ENCODE results near the gene UQCRFS1. TPM values are rescaled to one million over a fixed set of nuclear protein-coding genes. Genes with fewer than 3 reads are reported as not detected.

Gene UQCRFS1
- total RNA-seq, 1 donor from 2014 or later = 39.2 TPM

DNA sequence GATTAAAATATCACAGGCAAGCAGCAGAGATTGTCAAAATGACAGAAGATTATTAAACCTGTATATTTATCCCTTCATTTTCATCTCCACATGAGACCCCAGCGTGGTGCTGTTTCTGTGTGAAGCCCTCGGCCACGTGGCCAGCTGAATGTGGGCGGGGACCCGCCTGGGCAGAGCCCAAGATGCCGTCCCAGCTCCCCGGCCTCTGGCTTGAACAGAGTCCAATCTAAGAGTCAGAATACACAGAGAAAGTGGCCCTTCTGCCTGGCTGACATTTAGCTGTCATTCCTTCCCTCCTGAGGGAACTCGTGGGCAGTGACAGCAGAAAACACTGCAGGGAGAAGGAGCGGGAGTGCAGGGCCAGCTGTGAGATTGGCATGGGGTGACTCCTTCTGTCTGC, 34.9 kb upstream of the UQCRFS1 start:
- Mint-ChIP-seq H3K36me3 (no peaks in the 10 kb centered on the region), H3K9me3 (no peaks in the 10 kb centered on the region), H3K27ac (peak overlapping the region; percentile 52), H3K27me3 (ENCODE audit: insufficient read depth, low read depth) (peaks cover 11% of the 10 kb centered on the region), H3K4me1 (peaks cover 24% of the 10 kb centered on the region), H3K4me3 (peak overlapping the region; percentile 64)
- Histone ChIP-seq H3K27me3 (no peaks in the 10 kb centered on the region), H3K4me2 (no peak overlapping the region), H3K4me1 (no peaks in the 10 kb centered on the region), H3K36me3 (no peaks in the 10 kb centered on the region), H3K9me3 (ENCODE audit: low read depth) (no peaks in the 10 kb centered on the region), H3K27ac (no peak overlapping the region), H2AFZ (replicated peaks) (peak overlapping the region; percentile 31), H3K9ac (no peak overlapping the region), H3F3A (ENCODE audit: low read depth) (no peaks in the 10 kb centered on the region), H3K79me2 (ENCODE audit: low read depth) (no peaks in the 10 kb centered on the region), H4K20me1 (ENCODE audit: low read depth) (no peaks in the 10 kb centered on the region), H3K4me3 (no peak overlapping the region)
- no peak for DNase-seq (ENCODE audit: low spot score)
- TF ChIP-seq, protein P1, sequence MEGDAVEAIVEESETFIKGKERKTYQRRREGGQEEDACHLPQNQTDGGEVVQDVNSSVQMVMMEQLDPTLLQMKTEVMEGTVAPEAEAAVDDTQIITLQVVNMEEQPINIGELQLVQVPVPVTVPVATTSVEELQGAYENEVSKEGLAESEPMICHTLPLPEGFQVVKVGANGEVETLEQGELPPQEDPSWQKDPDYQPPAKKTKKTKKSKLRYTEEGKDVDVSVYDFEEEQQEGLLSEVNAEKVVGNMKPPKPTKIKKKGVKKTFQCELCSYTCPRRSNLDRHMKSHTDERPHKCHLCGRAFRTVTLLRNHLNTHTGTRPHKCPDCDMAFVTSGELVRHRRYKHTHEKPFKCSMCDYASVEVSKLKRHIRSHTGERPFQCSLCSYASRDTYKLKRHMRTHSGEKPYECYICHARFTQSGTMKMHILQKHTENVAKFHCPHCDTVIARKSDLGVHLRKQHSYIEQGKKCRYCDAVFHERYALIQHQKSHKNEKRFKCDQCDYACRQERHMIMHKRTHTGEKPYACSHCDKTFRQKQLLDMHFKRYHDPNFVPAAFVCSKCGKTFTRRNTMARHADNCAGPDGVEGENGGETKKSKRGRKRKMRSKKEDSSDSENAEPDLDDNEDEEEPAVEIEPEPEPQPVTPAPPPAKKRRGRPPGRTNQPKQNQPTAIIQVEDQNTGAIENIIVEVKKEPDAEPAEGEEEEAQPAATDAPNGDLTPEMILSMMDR (IDR thresholded peaks at IDR 0.05) = no peak
- TF ChIP-seq EZH2 (IDR thresholded peaks at IDR 0.05) = no peak
- no peak for TF ChIP-seq EZH2phosphoT487 (IDR thresholded peaks at IDR 0.05)

DNA sequence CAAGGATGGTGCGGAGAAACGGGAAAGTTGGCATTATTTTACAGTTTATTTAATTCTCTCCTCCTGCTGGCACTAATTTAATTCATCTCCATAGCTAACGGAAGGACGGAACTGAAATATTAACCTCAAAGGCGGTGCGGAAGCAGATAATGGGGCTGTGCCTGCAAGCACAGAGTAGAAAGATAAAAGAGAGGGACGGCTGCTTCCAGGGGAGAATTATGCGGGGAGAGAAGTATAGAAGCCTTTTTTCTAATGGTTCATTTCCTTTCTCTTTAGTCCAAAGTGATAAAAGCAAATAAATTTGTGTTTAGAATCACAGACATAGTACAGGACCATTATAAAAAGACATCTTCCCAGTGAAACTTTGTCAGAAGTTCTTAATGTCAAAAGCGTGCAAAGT, 34.5 kb upstream of the UQCRFS1 start:
- Histone ChIP-seq H3K9me3 (ENCODE audit: low read depth) (no peaks in the 10 kb centered on the region), H2AFZ (replicated peaks) (no peak overlapping the region), H4K20me1 (ENCODE audit: low read depth) (no peaks in the 10 kb centered on the region), H3K4me2 (no peak overlapping the region), H3K27ac (no peak overlapping the region), H3K27me3 (no peaks in the 10 kb centered on the region), H3K9ac (no peak overlapping the region), H3K4me3 (no peak overlapping the region), H3K4me1 (no peaks in the 10 kb centered on the region), H3F3A (ENCODE audit: low read depth) (no peaks in the 10 kb centered on the region), H3K79me2 (ENCODE audit: low read depth) (no peaks in the 10 kb centered on the region), H3K36me3 (no peaks in the 10 kb centered on the region)
- TF ChIP-seq EZH2phosphoT487 (IDR thresholded peaks at IDR 0.05) = no peak
- TF ChIP-seq, protein P1 (IDR thresholded peaks at IDR 0.05) = no peak
- no peak for TF ChIP-seq EZH2 (IDR thresholded peaks at IDR 0.05)
- DNase-seq (ENCODE audit: low spot score) = no peak
- Mint-ChIP-seq H3K36me3 (no peaks in the 10 kb centered on the region), H3K4me1 (peaks cover 24% of the 10 kb centered on the region), H3K27me3 (ENCODE audit: insufficient read depth, low read depth) (peaks cover 11% of the 10 kb centered on the region), H3K27ac (no peak overlapping the region), H3K4me3 (no peak overlapping the region), H3K9me3 (no peaks in the 10 kb centered on the region)

DNA sequence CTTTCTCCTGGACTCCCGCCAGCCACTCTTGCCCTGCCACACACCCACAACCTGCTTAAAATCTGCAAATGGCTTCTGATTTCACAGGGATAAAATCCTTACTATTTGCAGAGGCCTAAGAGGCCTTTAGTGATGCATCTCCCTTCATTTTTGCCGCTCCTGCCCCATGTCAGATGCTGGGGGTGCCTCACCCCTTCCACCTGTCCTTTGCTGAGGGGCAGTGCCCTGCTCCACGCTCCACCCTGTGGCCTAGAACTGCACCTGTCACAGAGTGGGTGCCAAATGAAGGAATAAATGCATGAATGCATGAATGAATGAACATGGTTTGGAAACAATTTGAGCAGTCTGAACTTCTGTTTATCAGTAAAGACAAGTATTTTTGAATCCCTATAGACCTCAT, 34.1 kb upstream of the UQCRFS1 start:
- Histone ChIP-seq H3K9ac (no peak overlapping the region), H3K9me3 (ENCODE audit: low read depth) (no peaks in the 10 kb centered on the region), H4K20me1 (ENCODE audit: low read depth) (no peaks in the 10 kb centered on the region), H3K36me3 (no peaks in the 10 kb centered on the region), H3K79me2 (ENCODE audit: low read depth) (no peaks in the 10 kb centered on the region), H3F3A (ENCODE audit: low read depth) (no peaks in the 10 kb centered on the region), H3K4me2 (no peak overlapping the region), H3K27ac (no peak overlapping the region), H3K27me3 (no peaks in the 10 kb centered on the region), H2AFZ (replicated peaks) (no peak overlapping the region), H3K4me1 (no peaks in the 10 kb centered on the region), H3K4me3 (no peak overlapping the region)
- TF ChIP-seq, protein P1 (IDR thresholded peaks at IDR 0.05) = peak; percentile 36
- TF ChIP-seq EZH2 (IDR thresholded peaks at IDR 0.05) = no peak
- Mint-ChIP-seq H3K36me3 (no peaks in the 10 kb centered on the region), H3K9me3 (no peaks in the 10 kb centered on the region), H3K4me1 (peaks cover 24% of the 10 kb centered on the region), H3K27me3 (ENCODE audit: insufficient read depth, low read depth) (peaks cover 11% of the 10 kb centered on the region), H3K4me3 (no peak overlapping the region), H3K27ac (peak overlapping the region; percentile 68)
- DNase-seq (ENCODE audit: low spot score) = no peak
